ENCODE results near the gene RPL29. TPM values are rescaled to one million over a fixed set of nuclear protein-coding genes. Genes with fewer than 3 reads are reported as not detected.
A peak's percentile ranks its signal among the peaks of the same experiment; 100 is the strongest.
"Not testable (repeated sequence)": the region's sequence is repeated elsewhere in the genome, so short reads cannot be mapped to it uniquely, and the experiment has no call there.

RPL29 gene
- total RNA-seq, 1 donor from 2014 or later = 663 TPM

DNA sequence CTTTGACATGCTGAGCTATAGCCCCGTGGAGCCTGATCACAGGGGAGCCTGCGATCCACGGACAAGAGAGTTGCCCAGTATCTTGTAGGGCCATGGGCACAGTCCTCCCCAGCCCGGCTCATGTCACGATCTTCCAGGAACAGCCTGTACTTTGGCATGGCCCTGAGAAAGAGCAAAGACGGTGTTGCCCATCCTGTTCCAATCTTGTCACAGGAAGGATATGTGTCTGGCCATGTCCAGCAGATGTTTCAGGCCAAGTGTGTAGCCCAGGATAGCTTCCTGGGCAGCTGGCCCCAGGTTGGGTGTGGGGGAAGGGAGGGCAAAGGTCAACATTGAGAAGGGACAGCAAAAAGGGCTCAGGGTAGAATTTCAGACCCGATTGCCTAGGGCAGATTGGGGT, 17.0 kb upstream of the RPL29 start:
- intact Hi-C loops (cut with micrococcal nuclease) = no loop called here
- DNase-seq (no peak), ATAC-seq (peak; percentile 20)

DNA sequence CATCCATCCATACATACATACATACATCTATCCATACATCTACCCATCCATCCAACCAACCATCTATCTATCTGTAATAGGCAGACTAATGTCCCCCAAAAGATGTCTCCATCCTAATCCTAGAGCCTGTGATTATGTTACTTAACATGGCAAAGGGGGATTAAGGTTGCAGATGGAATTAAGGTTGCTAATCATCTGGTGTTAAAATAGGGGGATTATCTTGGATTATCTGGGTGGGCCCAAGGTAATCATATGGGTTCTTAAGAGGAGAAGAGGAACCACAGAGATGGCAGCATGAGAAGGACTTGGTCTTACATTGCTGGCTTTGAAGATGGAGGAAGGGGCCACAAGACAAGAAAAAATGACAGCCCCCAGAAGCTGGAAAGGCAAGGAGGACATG, 14.7 kb upstream of the RPL29 start:
- intact Hi-C loops (cut with micrococcal nuclease) = no loop called here
- ATAC-seq (no peak), DNase-seq (no peak)

DNA sequence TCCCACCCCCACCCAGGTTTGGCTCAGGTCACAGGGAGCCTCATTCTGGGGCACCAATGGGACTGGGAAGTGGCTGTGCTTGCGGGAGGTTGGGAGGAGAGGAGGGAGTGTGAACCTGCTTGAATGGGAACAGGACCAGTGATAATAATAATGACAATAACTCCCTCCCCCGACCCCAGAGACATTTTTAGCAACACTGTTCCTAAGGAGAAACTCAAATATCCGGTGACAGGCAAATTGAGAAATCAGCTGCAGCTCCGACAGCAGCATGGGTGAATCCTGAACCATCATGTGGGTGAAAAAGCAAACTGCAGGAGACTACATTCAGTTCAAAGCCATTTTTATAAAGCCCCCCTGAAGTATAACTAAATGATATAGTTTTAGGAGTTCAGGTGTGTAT, 11.6 kb upstream of the RPL29 start:
- intact Hi-C loops (cut with micrococcal nuclease) = loop anchor here (10.0 kb wide), 1 partner anchor 48 kb away; the partner anchor contains the start of gene DUSP7
- ATAC-seq = no peak
- no peak for DNase-seq

DNA sequence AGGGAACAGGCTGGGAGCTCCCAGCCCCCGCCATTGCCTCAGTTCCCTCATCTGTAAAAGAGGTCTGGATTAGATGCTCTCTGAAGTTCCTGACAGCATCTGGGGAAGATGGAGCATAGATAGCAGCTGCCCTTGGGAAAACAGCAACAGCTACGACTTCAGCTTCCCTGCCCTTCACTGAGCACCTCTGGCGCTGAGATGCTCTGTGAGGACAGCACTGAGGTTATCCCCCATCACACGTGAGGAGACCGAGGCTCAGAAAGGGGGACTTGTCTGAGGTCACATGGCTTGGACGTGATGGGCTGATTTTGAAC, 11.1 kb upstream of the RPL29 start:
- intact Hi-C loops (cut with micrococcal nuclease) = loop anchor here (10.0 kb wide), 1 partner anchor 48 kb away; the partner anchor contains the start of gene DUSP7
- ATAC-seq (no peak), DNase-seq (no peak)

DNA sequence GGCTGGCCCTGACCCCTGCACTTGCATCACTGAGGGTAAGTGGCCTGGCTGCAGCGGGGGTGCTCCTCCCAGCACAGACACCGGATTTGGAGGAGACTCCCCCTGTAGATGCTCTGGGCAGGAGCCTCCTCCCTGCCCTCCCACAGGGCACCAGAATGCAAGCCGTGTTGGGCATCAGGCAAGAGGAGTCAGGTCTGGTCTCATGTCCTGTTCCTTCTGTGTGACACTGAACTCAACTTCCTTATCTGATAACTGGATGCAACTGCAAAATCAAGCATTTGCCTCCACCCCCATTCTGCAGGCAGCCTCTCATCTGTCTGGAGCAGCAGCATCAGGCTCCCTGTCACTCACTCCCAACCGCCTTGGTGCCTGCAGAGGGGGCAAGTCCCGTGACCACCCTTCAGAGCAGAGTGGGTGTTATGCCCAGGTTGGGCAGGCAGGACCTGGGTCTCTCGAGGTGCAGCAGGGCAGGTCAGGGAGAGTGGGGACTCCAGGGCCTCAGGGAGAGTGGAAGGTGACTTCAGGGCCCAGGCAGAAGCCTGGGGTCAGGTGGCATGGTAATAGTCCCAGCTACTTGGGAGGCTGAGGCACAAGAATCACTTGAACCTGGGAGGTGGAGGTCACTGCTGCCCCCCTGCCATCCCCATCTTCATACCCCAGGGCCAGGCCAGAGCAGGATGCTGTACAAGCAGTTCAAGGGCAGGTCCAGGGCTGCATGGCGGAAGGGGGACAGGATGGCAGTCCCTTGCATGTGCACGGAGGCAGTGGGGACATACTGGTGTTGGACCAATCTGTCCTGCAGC, 10.5 kb upstream of the RPL29 start:
- ATAC-seq = peak; percentile 2
- intact Hi-C loops (cut with micrococcal nuclease) = loop anchor here (10.0 kb wide), 1 partner anchor 49 kb away; the partner anchor contains the start of gene DUSP7
- no peak for DNase-seq

DNA sequence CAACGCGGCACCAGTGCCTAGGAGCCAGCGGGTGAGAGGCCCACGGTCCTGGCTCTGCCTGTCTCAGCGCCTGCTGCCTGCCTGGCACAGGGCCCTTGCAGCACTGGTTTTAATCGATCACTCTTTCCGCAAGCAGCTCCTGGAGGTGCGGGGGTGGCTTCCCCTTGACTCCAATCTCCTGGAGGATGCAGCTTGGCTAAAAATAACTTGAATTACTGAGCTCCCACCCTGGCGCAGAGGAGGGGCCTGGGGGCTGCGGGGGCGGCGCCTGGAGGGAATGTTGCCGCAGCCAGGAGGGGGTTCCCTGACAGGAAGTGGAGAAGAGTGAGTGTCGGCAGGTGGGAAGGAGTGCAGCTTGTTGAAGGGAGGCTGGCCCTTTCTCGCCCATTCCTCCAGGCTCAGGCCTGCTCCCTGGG, 9.9 kb upstream of the RPL29 start:
- ATAC-seq (peak; percentile 42), DNase-seq (peak; percentile 56)
- intact Hi-C loops (cut with micrococcal nuclease) = loop anchor here (2.0 to 10.0 kb wide), 2 partner anchors 49 to 139 kb away; partner anchors contain the start of gene DUSP7

DNA sequence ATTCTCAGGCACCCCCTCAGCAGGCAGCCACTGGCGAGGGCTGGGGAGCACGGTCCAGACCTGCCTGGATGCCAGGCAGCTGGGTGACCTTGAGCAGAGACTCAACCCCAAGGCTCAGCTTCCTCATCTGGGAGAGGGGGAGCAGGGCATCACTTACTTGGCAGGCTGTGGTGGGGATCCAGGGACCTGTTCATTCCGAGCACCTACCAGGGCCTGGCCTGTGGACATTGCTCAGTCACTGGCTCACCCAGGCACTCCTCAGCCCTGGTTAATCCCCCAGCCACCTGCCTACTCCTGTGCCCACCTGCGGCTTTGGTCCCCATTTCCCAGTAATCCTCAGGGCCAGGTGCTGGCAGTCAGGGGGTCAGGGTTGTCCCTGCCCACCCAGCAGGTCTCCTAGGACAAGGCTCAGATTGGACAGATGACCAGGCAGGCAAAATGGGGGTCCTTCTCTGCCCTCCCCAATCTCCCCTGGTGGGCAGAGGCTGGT, 9.3 kb upstream of the RPL29 start:
- intact Hi-C loops (cut with micrococcal nuclease) = loop anchor here (2.0 to 10.0 kb wide), 3 partner anchors 50 to 140 kb away; partner anchors contain the start of gene DUSP7
- DNase-seq (no peak), ATAC-seq (peak; percentile 3)

DNA sequence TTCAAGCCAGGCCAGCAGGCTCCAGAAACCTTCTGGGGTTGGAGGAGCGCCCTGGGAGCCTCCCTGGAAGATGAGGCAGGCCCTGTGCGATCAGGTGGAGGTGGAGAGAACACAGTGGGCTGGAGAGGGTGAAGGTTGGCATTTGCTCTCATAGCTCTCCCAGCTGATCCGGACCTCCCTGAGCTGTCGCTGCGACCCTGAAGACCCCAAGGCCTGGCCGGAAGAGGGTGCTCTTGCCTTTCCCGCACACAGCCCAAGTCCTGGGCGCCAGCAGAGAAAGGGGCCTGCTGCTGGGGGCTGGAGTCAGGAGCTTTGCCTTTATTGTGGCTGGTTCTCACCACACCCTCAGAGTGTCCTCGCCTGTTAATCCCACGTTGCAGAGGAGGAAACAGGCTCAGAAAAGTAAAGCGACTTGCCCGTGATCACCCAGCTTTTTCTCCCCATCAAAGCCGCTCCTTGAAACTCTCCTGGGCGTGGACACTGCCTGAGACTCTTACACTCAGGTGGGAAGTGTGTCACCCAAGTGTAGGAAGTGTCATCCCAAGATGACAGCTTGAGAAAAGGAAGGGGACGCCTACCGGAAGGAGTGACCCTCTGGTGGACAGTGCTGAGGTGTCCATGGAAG, 8.6 kb upstream of the RPL29 start:
- DNase-seq = peak; percentile 78
- ATAC-seq = peak; percentile 76
- intact Hi-C loops (cut with micrococcal nuclease) = loop anchor here (2.0 to 10.0 kb wide), 3 partner anchors 51 to 141 kb away; partner anchors contain the start of gene DUSP7

DNA sequence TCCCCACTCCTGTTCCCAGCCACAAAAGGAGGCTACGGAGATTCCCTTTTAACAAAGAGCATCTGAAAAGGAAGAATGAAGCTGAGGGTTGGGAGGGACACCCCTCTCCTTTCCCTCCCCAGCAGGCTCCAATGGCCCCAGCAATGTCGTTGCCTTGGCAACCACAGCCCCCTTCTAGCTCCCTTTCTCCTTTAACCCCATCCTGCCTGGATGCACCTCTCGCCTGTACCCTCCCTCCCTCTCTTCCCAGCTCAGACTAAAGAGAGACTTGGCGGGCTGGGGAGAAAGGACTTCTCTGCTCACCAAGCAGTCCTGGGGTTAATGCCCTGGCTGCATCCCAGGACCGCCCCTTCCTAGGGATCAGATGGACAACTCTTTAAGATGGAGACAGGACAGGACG, 7.1 kb upstream of the RPL29 start:
- ATAC-seq = no peak
- DNase-seq = no peak
- intact Hi-C loops (cut with micrococcal nuclease) = loop anchor here (5.0 to 10.0 kb wide), 2 partner anchors 52 to 120 kb away; partner anchors contain the start of gene DUSP7

DNA sequence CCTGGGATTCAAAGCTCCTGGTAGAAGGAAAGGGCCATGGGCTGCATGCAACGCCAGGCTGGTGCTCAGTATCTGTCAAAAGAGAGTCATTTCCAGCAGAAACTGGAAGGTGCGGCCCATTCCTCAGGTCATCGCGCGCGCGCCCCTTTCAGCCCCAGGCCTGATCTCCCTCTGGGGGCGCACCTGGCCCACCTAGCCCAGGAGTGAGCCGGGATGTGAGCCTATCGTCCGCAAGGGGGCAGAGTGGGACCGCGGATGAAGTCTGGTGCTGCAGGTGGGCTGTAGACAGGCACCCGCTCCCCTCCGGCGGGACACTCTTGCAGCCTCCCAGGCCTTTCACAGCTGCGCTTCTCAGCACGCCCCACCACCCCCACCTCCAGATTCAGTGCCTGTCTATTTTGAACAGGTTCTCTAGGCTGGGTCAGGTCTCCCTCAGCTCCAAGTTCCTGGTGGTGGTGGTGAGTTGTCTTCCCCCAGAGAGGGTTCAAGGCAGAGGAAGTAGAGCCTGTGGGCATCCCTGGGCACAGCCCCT, 5.8 kb upstream of the RPL29 start:
- DNase-seq = peak; percentile 87
- intact Hi-C loops (cut with micrococcal nuclease) = loop anchor here (5.0 to 10.0 kb wide), 2 partner anchors 53 to 121 kb away; partner anchors contain the start of gene DUSP7
- ATAC-seq = peak; percentile 69

DNA sequence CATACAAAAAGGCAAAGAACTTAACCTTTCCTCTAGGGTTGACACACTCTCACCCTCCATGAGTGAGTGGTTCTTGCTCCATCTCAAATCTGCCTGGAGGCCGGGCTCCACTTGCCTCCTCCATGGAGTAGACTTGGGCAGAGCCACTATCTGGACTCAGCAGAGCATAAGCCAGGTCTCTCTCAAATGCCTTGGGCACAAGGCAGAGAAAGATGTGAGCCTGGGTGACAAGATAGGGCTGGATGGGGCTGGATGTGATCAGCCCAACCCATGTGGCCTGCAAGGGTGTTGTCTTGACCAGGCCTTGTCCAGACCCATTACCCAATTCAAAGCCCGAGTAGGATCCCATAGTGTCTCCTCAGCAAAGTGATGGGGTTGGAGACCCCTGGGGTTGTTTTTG, 4.2 kb upstream of the RPL29 start:
- DNase-seq (no peak), ATAC-seq (no peak)
- intact Hi-C loops (cut with micrococcal nuclease) = loop anchor here (5.0 to 10.0 kb wide), 2 partner anchors 55 to 122 kb away; partner anchors contain the start of gene DUSP7

DNA sequence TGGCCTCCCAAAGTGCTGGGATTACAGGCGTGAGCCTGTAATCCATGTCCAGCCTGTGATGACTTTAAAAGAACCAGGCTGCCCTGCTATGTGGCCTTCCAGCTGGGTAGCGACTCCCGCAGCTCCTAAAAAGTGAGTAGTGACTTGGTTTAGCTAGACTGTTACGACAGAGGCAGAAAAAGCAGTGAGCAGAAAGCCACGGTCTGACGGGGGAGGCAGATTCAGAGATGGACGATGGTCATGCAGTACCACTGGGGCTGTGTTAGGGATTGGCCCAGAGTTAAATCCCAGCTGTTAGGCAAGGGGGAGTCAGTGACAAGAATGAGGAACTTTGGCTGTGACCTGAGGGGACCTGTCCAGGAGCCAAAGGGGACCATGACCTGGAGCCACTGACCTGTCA, 3.1 kb upstream of the RPL29 start:
- intact Hi-C loops (cut with micrococcal nuclease) = no loop called here
- ATAC-seq (no peak), DNase-seq (no peak)

DNA sequence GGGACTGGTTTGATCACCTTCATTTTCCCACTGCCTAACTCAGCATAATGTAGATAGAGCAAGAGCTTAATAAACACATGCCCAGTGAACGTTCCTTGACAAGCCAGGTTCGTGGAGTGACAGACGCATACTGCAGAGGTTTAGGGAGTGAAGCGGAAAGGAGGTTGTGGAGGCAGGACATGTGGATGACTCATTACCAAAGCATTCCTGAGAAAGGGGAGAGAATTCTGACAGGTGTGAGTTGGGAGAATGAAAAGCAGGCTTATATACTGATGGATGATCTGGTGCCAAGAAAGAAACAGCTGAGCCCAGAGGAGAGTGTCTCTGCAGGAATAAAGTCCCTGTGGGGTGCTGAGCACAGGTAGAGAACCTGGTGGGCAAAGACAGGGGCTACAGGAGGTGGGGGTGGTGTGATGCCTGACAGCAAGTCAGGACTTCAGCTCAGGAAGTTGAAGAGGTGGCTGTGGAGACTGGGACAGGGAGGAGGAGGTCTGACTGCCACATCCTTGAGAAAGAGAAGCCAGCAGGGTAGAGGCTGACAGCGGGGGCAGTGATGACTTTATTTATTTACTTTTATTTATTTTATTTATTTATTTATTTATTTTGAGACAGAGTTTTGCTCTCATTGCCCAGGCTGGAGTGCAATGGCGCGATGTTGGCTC, 2.4 kb upstream of the RPL29 start:
- intact Hi-C loops (cut with micrococcal nuclease) = no loop called here
- no peak for DNase-seq
- ATAC-seq = no peak

DNA sequence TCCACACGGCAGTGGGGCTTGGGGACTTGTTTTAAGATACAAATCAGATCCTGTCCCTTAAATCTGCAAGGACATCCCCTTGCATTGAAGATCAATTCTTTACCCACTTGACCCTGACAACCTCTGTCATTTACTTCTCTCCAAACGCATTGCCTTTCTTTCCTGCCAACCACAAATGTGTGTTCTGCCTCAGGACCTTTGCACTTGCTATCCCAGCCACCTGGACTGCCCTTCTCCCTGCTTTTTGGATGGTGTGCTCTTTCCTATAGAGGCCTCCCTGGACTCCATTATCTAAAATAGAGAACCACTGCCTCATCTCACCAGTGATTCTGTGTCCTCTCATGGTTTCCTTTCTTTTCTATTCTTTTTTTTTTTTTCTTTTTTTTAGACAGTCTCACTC, 1.5 kb upstream of the RPL29 start:
- intact Hi-C loops (cut with micrococcal nuclease) = no loop called here
- no peak for ATAC-seq
- no peak for DNase-seq

DNA sequence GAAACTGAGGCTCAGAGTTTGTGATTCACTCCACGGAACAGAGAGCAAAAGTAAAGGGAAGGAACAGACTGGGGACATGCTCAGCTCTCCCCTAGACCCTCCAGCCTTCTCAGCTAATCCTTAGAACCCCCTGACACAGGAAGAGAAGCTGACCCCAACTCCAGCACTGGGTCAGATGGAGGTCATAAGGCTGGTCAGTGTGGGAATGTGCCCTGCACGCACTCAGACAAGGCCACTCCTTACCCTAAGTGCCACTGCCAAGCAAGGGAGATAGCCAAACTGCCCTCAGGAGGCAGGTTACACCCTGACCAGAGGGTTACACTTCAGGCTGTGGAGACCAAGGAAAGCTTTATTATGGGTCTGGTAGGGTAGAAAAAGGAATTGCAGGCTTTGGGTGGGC, 1.2 kb downstream of the RPL29 start:
- intact Hi-C loops (cut with micrococcal nuclease) = no loop called here
- no peak for ATAC-seq
- DNase-seq = no peak

DNA sequence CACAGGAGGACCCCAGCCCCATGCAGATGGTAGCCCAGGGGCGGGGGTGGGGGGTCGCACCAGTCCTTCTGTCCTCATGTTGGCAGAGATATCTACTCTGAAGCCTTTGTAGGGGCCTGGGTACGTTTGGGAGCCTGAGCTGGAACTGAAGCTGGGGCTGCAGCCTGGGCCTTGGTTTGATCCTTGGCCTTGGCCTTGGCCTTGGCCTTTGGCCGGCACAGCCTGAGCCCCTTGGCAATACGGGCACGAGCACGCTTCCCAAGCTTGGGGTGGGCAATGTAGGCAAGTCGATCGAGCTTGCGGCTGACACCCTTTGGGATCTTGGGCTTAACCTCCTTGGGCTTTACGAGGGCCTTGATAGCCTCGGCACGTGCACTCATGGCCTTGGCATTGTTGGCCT, 2.0 kb downstream of the RPL29 start:
- ATAC-seq; DNase-seq; intact Hi-C loops (cut with micrococcal nuclease): not testable (repeated sequence)

DNA sequence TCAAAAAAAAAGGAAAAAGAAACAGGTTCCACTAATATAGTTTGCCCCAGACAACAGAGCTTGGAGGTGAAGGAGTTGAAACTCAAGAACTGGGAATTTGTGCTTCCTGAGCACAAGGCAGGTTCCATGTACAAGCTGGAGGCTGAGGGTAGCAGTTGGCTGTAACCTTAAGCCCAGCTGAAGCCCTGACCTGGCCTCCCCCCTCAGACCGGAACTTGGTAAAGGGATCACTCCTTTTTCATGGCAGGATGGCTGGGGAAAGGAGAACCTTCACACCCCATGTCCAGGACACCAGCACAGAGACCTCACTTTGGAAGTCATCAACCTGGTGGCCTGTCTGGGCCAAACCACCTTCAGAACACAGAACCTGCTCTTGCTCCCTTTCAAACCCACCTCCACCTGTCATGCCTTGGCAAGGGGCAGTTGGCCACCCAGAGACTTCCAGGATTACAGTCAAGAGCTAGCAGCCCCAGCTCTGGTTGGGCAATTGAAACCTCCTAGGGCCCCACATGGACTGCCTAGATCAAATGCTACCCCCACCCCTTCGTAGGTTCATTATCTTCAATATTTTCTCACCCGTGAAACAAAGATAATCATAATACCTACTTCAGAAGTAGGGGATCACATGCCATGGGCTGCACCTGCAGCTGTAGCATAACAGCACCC, 3.5 kb downstream of the RPL29 start:
- DNase-seq (no peak), ATAC-seq (no peak)
- intact Hi-C loops (cut with micrococcal nuclease) = no loop called here

DNA sequence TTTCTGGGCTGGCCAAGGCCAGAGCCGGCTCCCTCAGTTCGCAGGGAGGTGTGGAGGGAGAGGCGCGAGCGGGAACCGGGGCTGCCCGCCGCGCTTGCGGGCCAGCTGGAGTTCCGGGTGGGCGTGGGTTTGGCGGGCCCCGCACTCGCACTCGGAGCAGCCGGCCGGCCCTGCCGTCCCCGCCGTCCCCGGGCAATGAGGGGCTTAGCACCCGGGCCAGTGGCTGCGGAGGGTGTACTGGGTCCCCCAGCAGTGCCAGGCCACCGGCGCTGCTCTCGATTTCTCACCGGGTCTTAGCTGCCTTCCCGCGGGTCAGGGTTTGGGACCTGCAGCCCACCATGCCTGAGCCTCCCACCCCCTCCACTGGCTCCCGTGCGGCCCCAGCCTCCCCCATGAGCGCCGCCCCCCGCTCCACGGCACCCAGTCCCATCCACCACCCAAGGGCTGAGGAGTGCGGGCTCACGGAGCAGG, 5.2 kb downstream of the RPL29 start:
- DNase-seq; intact Hi-C loops (cut with micrococcal nuclease): not testable (repeated sequence)

More for the DNA sequence above, 5.2 kb downstream of the RPL29 start:
- not testable (repeated sequence) for ATAC-seq

Data from left ventricle myocardium superior (tissue), 1 donor.